ENCODE results near the gene SEMA3C. TPM values are rescaled to one million over a fixed set of nuclear protein-coding genes. Genes with fewer than 3 reads are reported as not detected.

Gene SEMA3C
- total RNA-seq, 6 experiments from 2014 or later, result 52.4 to 74.6 (median 61.4) TPM

DNA sequence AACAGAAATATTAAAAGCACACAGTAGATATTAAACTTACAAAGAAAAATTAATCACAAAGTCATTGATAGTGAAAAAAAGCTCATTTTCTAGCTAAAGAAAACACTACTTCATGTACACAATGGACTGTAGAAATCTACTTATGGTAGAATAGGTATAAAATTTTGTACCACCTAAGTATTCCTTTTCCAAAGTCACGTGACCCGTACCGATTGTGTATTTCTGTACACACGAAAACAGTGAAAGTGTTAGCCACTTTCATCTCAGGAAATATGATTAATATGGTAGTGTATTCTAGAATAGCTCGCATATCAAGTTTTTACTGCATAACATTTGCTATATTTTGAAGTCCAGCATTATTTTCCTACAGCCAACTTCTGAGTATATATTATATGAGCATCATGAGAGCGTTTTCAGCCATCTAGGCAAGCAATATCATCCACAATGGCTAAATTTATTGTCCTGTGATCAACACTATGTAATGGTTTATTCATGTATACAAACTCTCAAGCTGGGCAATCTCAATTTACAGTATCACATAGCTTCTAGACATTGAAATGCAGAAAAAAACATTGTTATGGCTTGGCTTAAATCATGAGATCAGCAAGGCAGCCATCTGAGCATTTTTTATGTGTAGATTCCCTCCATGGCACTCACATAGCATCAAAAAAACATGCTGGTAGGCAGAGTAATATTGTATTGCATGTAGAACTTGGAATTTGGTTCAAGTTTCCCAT lies 165.7 kb downstream of the SEMA3C start:
- Mint-ChIP-seq H3K36me3 (ENCODE audit: low read depth) (peaks cover 39% of the 10 kb centered on the region), H3K4me1 (ENCODE audit: low read depth) (no peaks in the 10 kb centered on the region), H3K4me3 (no peak overlapping the region), H3K9me3 (no peaks in the 10 kb centered on the region), H3K27ac (no peak overlapping the region), H3K27me3 (ENCODE audit: insufficient read depth) (no peaks in the 10 kb centered on the region)
- TF ChIP-seq, protein P1, sequence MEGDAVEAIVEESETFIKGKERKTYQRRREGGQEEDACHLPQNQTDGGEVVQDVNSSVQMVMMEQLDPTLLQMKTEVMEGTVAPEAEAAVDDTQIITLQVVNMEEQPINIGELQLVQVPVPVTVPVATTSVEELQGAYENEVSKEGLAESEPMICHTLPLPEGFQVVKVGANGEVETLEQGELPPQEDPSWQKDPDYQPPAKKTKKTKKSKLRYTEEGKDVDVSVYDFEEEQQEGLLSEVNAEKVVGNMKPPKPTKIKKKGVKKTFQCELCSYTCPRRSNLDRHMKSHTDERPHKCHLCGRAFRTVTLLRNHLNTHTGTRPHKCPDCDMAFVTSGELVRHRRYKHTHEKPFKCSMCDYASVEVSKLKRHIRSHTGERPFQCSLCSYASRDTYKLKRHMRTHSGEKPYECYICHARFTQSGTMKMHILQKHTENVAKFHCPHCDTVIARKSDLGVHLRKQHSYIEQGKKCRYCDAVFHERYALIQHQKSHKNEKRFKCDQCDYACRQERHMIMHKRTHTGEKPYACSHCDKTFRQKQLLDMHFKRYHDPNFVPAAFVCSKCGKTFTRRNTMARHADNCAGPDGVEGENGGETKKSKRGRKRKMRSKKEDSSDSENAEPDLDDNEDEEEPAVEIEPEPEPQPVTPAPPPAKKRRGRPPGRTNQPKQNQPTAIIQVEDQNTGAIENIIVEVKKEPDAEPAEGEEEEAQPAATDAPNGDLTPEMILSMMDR (IDR thresholded peaks at IDR 0.05), result no peak
- DNase-seq, result no peak

DNA sequence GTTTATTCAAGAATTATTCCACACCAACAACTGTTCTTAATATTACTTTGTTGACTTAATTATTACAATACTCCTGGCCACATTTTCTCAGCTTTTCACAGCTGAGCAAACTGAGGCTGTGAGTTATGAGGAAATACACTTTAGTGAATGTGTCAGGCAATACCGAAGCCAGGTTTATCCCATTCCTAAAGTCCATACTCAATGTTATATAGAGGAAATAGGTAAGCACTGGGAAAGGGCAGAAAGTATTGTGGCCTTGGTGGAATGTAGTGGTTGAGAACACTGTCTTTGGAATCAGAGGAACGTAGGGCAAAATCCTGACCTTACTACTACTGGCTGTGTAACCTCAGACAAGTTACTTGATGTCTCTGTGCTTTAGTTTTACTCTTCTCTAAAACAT lies 169.6 kb downstream of the SEMA3C start:
- H3K4me1 Mint-ChIP-seq (ENCODE audit: low read depth), result peaks cover 3% of the 10 kb centered on the region
- no peak for DNase-seq
- no peak overlapping the region for H3K27ac Mint-ChIP-seq
- H3K9me3 Mint-ChIP-seq, result no peaks in the 10 kb centered on the region; the same call in 1 of the 2 replicates
- no peak overlapping the region for H3K4me3 Mint-ChIP-seq
- H3K27me3 Mint-ChIP-seq (ENCODE audit: insufficient read depth), result no peaks in the 10 kb centered on the region
- H3K36me3 Mint-ChIP-seq (ENCODE audit: low read depth), result peaks cover 48% of the 10 kb centered on the region
- TF ChIP-seq, protein P1 (IDR thresholded peaks at IDR 0.05), result no peak

DNA sequence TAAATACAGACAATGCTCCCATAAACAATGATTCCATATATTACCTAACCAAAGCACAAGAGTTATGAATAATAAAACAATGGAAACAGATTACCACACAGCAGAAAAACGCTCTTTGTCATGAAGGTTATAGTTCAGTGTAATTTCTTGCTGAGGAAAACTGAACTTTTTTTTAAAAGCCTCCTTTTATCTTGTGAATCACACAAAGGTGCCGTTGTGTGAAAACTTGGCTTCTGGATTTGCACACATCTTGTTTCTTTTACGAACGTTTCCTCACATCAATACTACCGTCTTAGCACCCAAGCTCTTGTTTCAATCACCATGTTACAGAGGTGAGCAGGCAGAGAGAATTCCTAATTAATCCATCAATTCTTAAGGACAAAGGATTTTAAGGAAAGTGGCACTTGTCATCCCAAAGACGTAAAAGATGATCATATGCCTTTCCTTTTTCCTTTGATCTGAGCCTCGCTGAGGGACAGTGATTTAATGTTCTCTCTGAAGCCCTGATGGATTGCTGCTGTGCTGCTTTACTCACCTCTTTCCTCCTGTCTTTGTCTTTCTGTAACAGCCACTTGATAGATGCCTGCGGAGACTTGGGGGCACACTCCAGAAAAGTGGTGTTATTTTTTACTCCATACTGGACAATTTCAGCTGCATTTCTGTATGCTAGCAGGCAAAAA lies 170.3 kb downstream of the SEMA3C start:
- Mint-ChIP-seq H3K36me3 (ENCODE audit: low read depth) (peaks cover 51% of the 10 kb centered on the region), H3K4me1 (ENCODE audit: low read depth) (peaks cover 9% of the 10 kb centered on the region), H3K27me3 (ENCODE audit: insufficient read depth) (no peaks in the 10 kb centered on the region), H3K27ac (no peak overlapping the region), H3K9me3 (no peaks in the 10 kb centered on the region; the same call in 1 of the 2 replicates), H3K4me3 (no peak overlapping the region)
- no peak for DNase-seq
- TF ChIP-seq, protein P1 (IDR thresholded peaks at IDR 0.05), result no peak

DNA sequence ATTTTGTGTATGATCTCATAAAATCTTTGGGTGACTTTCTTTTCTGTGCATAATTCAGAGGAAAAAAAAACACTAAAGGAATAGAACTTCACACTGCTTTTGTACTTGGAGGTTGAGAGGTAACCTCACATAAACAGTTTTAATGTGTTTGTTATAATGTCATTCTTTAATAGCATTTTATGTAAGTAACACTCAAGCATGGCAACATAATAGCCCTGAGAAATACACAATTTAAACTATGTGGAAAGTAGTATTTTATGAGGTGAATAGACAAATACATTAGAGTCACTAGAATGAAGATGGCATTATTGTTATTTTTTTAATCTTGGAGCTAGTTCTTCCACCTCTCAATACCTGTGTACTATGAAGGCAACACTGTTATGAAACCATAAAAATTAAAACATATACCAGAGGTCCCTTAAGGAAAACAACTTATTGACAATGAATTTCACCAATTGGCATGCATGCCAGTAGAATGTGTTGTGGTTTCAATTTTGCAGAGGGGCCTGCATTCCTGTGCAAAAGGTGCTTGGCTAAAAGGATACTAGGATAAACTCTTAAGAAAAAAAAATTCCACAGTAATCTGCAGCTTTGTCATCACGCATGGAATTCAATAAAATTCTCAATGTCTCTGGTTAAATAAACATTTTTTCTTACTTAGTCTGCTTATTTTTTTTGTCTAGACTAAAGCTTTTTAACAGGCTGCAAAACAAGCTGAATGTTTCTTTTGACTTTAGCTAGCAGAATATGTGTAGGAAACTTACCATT lies 177.9 kb downstream of the SEMA3C start:
- peak; percentile 69 for DNase-seq
- TF ChIP-seq, protein P1 (IDR thresholded peaks at IDR 0.05), result no peak
- Mint-ChIP-seq H3K27me3 (ENCODE audit: insufficient read depth) (no peaks in the 10 kb centered on the region), H3K9me3 (no peaks in the 10 kb centered on the region), H3K27ac (no peak overlapping the region), H3K36me3 (ENCODE audit: low read depth) (peaks cover 33% of the 10 kb centered on the region), H3K4me3 (peak overlapping the region; percentile 68), H3K4me1 (ENCODE audit: low read depth) (peaks cover 65% of the 10 kb centered on the region)

DNA sequence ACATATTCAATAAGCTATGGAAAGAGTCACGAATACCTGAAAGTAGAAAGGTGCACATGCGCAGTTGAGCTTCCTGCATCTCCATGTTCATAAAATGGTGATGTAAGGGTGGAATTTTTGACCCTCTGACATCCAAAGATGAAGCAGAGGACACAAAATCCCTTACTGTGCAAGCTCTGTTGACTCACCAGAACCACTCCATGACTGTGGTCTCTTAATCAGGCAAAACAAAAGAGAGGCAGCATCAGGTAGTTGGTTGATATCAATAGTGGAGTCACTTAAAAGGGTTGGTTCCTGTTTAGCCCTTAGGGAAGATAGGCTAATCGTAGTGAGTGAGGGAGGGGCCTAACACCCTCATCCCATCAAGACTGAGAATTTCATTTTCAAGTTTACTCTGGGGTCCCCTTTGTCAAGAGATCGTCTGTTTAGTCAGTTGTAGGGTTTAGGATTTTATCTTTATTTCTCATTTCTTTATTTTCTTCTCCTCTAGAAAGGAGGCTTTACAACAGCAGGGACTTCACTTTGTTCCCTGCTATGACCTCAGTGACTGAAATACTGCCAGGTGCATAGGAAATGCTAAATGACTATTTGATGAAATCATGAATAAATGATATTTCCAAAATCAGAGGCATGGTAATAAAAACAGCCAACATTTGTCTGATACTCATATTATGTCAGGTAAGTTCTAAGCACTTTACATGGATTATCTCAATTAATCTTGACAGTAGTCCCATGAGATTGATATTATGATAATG lies 182.3 kb downstream of the SEMA3C start:
- H3K4me1 Mint-ChIP-seq (ENCODE audit: low read depth), result peaks cover 45% of the 10 kb centered on the region
- TF ChIP-seq, protein P1 (IDR thresholded peaks at IDR 0.05), result no peak
- no peak overlapping the region for H3K4me3 Mint-ChIP-seq
- no peak overlapping the region for H3K27ac Mint-ChIP-seq
- no peak for DNase-seq
- H3K9me3 Mint-ChIP-seq, result no peaks in the 10 kb centered on the region
- no peaks in the 10 kb centered on the region for H3K27me3 Mint-ChIP-seq (ENCODE audit: insufficient read depth)
- peaks cover 11% of the 10 kb centered on the region; the same call in 1 of the 2 replicates for H3K36me3 Mint-ChIP-seq (ENCODE audit: low read depth)

Data from HFFc6 (cell line).